ENCODE results near the gene EPS8.

The EPS8 gene

DNA sequence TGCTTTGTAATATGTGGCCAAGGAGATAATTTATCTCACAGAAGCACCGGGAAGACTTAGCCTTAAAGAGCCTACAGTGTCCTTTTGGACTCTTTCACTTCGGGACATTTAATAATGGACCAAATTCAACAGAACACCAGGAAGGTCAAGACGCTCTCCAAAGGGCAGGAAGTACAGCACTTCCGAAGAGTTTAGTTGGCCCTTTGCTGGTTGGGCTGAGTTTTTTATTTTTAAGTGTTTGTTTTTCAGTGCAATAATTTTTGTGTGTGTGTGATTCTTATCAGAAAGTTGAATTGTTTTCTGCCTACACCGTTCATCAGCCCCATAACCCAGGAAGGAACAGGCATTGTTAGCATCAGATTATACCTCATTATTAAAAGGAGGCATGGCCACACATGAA lies 193.0 kb downstream of the EPS8 start:
- no peak for DNase-seq

- DNase-seq, result no peak
Measured at GRCh38 chr12:15592934-15593333, 196.3 kb downstream of the EPS8 start.

GRCh38 chr12:15591811-15592210 lies 197.4 kb downstream of the EPS8 start:
- no peak for DNase-seq

DNA sequence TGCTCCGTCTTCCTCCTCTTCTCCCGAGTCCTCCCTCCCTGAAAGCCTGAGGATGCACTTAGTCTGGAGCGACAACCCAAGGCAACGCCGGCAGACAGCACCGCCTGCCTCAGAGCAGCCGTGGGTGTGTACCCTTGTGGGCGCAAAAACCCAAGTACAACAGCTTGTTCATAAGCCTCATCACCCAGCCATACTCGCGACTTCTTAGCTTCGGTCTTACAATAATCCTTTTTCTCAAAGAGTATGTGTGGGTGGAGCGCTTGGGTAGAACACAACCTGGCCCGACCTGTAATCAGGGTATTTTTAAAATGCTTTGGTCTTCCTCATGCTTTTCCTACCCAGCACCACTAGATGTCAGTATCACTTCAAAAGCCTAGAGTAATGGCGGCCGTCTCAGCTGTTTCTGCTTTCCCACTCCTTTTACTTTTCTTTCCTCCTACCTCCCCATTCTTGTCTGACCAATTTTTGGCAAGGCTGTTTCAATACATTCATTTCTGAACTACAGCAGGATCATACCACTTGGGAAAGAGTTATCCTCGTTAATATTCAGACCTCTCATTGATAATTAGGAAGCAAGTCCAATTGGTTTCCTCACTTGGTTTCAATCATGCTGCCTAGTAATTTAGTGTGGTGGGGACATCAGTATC lies 198.9 kb downstream of the EPS8 start:
- peak; percentile 12 for DNase-seq

DNA sequence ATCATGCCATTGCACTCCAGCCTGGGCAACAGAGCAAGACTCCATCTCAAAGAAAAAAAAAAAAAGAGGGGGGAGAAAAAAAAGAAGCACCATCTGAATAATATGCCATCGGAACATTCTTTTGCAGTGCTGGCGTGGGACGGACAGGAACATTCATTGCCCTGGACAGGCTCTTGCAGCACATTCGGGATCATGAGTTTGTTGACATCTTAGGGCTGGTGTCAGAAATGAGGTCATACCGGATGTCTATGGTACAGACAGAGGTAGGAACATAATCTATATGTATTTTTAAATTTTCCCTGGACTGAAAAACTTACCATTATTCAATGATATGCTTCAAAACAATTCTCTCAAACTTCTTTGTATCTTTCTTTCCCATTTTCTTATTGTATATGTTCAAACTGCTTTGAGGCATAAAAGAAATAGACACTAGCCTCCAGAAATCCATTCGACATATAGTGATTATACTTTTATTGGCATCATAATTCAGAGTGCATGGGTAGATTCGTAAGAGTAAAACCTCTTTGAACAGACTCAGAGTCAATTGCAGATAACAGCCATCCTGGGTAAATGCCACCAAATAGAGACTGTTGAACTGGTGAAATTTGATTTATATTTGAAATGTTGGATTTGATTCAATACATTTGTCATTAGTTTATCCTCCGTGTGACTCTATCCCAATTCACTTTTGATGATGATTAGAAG lies 199.7 kb downstream of the EPS8 start:
- no peak for DNase-seq

DNA sequence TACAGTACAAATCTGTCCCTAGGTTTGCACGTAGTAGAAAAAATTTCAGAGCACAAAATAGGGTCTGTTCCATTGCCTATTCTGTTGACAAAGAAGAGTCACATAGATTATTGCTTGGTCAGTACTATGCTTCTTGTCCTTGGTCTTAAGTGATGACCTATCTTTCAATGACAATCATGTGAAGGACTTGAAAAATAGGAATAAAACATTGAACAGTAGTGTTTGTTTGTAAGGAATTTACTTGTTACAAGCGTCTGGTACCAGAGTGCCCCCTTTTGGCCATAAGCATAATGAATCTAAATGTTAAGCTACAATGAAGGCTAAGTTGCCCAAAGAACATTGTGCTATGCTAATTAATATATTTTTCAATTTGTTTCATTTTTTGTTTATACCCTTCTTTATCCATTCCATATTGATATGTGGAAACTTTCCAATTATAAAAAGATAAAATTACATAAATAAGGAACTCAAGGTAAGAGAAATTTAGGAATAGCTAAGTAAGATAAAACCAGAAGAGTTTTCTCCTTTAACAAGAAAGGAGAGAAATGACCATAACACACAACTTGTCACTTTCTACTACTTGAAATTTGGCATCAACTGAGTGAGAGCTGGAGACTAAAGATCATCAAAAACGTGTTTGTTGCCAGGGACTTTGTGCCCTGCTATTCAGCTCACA lies 204.7 kb downstream of the EPS8 start:
- DNase-seq, result peak; percentile 9

DNA sequence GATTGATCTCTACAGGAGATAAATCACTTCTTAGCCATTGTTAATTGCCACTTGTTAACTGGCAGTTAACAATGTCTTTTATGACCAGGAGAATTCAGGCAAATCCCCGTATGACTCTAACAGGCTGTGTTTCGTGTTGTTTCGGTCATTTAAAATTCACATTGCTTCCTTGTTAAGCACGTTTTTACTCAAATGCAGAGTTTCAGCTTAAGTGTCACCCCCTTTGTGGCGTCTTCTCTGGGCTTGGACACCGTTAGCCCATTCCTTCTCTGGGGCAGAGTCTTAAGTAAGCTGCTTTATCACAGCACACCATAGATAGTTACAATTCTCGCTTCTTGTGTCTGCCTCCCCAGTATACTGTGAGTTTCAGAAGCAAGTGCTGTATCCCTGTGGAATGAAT lies 205.4 kb downstream of the EPS8 start:
- no peak for DNase-seq

GRCh38 chr12:15581006-15581405 lies 208.2 kb downstream of the EPS8 start:
- DNase-seq, result no peak

- DNase-seq, result no peak
Measured at GRCh38 chr12:15580431-15580830, 208.8 kb downstream of the EPS8 start.

- no peak for DNase-seq
Measured at GRCh38 chr12:15575671-15576541, 213.3 kb downstream of the EPS8 start.

DNA sequence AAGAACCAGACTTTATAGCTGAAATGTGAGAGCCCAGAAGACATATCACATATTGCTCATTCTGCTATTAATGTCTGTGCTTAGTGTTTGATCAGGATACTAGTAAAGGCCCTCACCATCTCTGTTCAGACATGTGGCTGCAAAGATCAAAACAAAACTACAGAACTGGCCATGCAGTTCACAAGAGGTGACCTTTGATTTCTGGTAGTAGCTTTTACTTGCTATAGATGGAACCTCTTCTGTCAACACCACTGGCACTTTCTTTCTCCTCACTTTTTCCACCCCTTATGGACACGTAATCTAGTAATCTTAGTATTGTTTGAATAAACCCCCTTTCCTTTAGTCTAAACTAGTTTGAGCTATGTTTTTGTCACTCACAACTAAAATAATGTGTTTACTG lies 214.8 kb downstream of the EPS8 start:
- no peak for DNase-seq
